Stimulated activated CD8-positive, alpha-beta memory T cell treated with anti-CD3 and anti-CD28 coated beads, Interleukin-15, amount 100 ng/mL, for 48 hours (primary cell): ENCODE data around the gene EXD3.

Experiments
- DNase-seq, 2 donors: peaks; one replicate each; pipeline ENCODE4 v3.0.0-alpha.2; 2020; ENCODE audit warnings: low read depth in 2 of 2

The EXD3 gene

GRCh38 chr9:137294681-137295237 is 128.2 kb downstream of the EXD3 start:
- no peak for DNase-seq

DNA sequence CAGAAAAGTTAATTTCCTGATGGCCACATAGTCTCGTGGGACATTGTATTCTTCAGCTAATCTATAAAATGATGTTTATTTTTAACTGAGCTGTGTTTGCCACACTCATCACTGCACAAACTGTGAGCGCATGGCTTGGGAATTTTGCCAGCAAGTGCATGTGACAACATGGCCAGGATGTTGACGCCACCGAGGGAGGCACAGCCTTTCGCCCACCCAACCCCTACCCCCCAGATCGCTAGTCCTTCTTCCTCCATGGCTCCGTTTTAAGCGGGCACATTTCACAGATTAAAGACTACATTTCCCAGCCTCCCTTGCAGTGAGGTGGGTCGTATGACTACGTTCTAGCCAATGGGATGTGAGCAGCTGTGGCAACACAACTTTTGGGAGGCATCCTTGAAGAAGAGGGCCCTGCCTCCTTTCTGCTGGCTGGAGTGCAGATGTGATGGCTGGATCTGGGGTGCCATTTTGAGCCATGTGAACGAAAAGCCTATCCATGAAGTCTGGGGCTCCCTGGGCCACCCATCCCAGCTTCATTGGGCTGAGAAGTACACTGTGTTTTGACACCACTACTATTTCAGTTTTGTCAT is 128.8 kb downstream of the EXD3 start:
- no peak for DNase-seq

- no peak for DNase-seq
These were observed 129.4 kb downstream of the EXD3 start for GRCh38 chr9:137293482-137294090.

DNA sequence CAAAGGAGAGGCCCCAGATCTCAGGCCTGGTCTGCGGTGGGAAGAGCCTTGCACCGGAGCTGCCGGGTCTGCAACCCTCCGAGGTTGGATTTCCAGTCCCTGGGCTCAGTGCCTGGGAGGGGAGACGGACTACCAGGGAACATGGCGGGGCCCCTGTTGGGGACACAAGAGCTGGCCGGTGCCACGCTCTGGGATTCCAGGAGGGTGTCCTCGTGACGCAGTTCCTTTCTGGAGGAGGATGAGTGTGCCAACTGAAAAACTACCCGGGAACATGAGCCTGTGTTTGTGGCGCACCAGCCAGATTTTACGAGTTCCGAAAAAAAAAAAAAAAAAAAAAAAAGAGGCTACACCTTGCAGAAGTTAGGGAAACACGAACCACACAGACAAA is 129.9 kb downstream of the EXD3 start:
- no peak for DNase-seq

GRCh38 chr9:137286975-137287383 is 136.0 kb downstream of the EXD3 start:
- no peak for DNase-seq

DNA sequence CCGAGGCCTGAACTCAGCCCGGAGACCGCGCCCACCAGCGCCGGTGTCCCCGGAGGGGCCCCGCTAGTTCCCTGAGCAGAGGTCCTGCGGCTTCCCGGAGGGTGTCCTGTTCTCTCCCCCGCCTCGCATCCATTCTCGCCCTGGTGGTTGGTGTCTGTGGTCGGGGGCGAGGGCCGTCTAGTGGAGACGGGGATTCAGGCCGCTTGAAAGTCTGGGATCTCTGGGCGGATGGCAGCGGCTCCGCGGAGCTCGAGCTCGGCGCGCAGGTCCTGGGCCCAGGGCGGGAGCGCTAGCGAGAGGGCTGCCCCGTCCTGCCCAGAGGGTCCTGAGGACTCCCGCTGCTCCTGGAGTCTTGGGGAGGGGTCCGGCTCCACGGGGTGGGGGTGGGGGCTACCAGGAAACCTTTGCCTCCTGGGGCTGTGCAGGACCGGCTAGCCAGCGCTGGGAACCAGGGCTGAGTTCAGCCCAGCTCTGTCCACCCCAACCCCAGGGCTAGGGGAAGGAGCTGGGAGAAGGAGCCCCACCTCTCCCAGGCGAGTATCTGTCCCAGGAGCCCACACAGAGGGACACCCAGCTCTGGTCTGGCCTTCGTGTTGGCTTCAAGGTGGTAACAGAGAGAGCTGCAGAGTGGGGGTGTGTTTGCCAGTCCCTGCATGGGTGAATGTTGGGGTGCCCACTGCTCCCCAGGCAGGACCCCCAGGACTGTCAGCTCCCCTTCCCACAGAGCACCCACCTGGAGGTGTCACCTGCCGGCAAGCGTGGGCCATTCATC is 141.4 kb downstream of the EXD3 start:
- DNase-seq = no peak

- no peak for DNase-seq
These were observed 142.3 kb downstream of the EXD3 start for GRCh38 chr9:137280474-137281344.

GRCh38 chr9:137279741-137280473 is 143.1 kb downstream of the EXD3 start:
- DNase-seq = no peak

DNA sequence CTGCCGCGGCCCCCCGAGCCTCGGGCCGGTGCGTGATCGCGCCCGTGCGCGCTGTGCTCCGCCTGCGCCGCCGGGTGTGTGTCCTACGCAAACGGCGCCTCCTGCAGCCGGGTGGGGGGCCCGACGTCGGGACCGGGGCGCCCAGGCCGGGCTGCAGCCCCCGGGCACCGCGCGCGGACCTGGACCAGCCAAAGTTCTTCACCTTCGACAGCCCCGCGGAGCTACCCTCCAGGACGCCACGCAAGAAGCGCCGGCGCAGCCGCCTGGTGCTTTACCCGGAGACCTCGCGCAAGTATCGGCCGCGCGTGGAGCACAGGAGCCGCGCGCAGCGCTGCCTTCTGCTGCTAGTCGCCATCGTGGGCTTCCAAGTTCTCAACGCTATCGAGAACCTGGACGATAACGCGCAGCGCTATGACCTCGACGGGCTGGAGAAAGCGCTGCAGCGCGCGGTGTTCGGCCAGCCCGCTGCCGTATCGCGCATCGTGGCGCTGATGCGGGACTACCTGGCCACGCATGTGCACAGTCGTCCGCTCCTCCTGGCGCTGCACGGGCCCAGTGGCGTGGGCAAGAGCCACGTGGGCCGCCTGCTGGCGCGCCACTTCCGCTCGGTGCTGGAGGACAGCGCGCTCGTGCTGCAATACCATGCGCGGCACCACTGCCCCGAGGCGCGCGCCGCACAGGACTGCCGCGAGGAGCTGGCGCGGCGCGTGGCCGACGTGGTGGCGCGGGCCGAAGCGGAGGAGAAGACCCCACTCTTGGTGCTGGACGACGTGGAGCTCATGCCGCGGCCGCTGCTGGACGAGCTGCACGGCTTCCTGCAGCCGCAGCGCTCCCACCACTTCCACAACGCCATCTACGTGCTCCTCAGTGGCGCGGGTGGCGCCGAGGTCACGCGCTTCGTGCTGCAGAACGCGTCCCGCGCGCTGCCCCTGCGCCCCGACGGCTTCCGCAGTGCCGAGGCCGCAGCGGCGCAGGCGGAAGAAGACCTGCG is 143.9 kb downstream of the EXD3 start:
- no peak for DNase-seq

DNA sequence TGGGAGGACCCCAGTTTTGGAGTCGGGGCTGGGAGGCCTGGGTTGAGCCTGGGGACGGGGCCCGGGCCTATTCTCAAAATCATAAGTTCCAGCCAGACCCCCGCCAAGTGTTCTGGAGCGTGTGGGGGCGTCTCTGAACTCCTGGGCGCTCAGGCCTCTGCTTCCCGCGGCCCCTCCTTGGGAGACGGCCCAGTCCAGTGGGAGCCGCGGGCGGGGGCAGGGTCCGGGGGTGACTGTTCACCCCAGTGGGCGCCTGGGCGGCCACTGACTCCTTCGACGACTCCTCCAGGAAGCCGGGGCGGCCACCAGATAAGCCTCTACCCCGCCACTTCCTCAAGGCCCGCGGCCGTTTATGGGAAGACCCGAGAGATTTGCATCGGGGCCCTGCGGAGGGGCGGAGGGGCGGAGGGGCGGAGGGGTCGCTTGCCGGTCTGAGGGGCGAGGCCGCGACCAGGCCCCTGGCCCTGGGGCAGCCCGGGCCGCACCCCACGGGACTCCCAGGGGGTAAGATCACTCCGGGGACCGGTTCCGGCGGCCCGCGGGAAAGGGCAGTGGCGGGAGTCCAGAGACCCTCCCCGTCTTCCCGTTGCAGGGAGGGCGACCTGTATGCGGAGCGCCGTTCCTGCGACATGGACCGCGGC is 144.8 kb downstream of the EXD3 start:
- no peak for DNase-seq

DNA sequence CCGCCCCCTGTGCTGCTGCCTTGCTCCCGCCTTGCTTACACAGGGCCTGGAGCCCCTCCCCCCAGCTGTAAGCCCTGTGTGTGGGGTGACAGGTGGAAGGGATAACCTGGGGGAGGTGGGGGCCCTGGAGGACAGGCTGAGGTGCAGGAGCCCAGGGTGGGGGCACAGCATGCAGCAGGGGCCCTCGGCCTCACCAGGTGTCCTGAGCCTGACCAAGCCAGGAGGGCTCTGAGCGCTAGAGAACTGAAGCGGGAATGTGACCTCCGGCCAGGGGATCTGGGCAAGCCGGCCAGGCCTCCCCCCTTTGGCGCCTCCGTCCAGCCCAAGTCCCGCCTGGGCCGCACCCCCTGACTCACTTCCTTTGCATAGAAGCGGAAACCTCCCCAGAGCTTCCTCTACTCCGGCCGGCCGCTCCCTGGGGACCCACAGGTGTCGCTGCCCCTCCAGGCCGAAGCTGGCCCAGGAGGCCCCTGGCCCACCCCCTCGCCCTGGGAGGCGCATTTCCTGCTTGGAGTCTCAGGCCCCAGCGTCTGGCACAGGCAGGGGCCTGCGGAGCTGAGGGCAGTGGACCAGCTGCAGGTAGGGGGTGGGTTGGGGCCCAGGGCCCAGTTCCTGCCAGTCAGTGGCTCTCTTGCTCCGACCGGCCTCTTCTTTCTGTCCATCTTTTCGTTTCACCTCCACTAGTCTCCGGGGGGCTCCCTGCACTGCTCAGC is 145.5 kb downstream of the EXD3 start, which contains the start of gene TOR4A:
TOR4A (plus strand) TSS at position 398 of the 713 bp plus-strand sequence. CDS start 964 bp downstream, outside the sequence.
- DNase-seq = no peak

DNA sequence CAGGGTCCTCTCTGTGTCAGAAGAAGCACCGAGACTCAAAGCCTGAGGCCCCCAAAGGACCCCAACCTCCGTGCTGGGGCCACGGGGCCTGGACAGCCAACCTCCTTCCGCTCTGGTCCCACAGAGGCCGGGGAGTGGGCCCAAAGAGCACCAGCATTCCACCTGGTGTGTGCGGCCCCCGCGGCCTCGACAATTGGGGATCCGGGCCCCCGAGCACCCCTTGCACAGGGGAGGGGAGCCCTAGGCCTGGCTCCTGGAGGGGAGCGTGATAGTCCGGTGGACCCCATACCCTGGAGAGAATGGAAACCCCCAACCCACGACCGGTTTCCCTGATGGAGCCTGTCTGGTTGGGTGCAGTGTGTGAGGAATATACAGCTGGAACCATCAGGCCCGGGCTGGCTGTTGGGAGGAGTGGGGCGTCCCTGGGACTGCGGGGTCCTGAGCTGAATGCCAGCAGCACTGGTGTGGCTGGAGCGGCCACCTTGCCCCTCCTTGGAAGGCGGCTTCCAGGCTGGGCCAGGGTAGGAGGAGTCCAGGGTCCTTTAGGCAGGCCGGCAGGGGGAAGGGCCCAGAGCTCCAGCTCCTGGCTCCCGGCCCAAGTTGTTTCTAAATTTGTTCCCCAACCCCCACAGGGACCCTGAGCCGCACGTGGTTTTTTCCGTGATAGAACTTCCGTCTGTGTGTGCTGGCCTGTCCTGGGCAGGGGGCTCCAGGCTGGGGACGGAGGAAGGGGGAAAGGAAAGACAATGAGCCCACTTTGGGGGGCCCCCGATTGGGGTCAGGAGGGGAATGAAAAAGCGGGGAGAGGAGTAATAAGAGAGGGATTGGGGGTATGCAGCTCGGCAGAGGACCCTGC is 146.3 kb downstream of the EXD3 start:
- no peak for DNase-seq

- DNase-seq = no peak
These were observed 147.1 kb downstream of the EXD3 start for GRCh38 chr9:137275588-137276472.

DNA sequence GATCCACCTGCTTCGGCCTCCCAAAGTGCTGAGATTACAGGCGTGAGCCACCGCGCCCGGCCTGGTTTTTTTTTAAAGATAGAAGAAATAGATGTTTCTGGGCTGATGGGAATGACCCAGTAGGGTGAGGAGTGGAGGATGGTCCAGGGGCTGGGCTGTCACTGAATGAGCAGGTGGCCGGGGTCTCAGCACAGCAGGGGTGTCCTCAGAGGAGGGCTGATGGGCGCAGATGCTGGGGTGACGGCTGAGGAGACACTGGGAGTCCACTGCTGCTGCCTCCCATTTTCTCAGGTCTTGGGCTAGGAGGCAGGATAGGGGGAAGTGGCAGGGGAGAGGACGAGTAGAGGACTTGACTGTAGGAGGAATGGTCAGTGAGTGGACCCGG is 147.8 kb downstream of the EXD3 start:
- DNase-seq = no peak

DNA sequence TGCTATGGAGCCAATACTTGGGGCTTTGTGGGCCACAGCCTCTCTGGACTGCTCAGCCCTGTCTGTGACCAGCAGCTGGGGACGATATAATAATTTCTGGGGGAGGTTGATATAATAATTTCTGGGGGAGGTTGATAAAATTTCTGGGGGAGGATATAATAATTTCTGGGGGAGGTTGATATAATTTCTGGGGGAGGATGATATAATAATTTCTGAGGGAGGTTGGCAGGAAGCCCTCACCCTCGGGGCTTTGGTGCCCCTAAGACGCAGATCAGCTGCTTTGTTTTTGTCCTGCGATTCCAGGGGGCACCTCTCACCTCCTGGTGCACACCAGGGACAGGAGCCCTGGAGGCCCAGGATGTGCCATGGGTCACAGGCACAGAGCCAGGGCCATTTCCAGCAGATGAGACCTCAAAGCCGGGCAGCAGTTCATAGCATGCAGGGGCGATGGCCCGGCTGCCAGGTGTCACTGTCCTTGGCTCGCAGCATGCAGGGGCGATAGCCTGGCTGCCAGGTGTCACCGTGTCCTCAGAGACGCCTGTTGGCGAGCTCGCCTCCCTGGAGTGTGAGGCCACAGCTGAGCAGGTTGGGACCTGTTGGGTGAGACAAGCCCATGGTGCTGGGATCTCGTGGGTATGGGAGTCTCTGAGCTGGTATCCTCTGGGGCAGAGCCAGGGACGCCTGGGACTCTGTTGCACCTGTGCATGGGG is 149.2 kb downstream of the EXD3 start:
- no peak for DNase-seq

GRCh38 chr9:137273095-137273490 is 149.9 kb downstream of the EXD3 start:
- DNase-seq = no peak
